Sciatic nerve (tissue), 2 donors: ENCODE data around the gene USP7. TPM values are rescaled to one million over a fixed set of nuclear protein-coding genes. Genes with fewer than 3 reads are reported as not detected.
"Not testable (repeated sequence)": the region's sequence is repeated elsewhere in the genome, so short reads cannot be mapped to it uniquely, and the experiment has no call there.

ENCODE experiments used
- ATAC-seq: fragments of 200-7000 bp; cut with Tn5 transposase; one replicate; pipeline ENCODE4 v1.9.1; 2020; ENCODE audit warnings: mild to moderate bottlenecking, moderate library complexity
- DNase-seq: peaks from one replicate; pipeline ENCODE4 v3.0.0-alpha.2; 2020; ENCODE audit warnings: low spot score
- intact Hi-C: fragments of 100-400 bp; cut with DNase I; formaldehyde crosslinking; loops from one replicate; pipeline ENCODE4 v1.14.2; 2022
- total RNA-seq: library from RNA; stranded (reverse); fragmentation: NEBNext Ultra II Directional; extraction: Animal tissue kit (Norgen Biotek cat#: 25700); gene quantifications from one replicate; pipeline ENCODE4 v1.2.1, GENCODE V29; 2021
- donor health status: DM: no; HTN: no; CAD: no.
- donor health status: DM: no; HTN: no; CAD: no.

USP7 gene
- total RNA-seq, 1 donor from 2014 or later: 113 TPM

DNA sequence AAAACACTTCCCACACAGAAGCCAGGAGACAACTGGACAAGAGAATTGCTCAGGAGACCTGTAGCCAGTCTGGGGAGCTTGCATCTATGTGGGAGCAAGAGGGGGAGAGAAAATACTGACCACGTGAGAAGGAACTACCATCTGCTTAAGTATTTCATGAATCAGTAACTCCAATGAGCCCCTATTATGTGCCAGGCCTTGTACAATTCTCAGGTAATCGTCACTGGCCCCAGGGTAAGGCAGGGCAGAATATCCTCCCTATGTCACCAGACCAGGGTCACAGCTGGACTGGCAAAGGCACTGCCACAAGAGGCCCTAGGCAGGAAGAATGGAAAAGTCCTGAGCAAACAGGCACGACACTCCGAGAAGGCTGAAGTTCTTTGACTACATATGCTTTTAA is 25.9 kb downstream of the USP7 start:
- intact Hi-C loops: no loop called here
- DNase-seq (no peak), ATAC-seq (no peak)

DNA sequence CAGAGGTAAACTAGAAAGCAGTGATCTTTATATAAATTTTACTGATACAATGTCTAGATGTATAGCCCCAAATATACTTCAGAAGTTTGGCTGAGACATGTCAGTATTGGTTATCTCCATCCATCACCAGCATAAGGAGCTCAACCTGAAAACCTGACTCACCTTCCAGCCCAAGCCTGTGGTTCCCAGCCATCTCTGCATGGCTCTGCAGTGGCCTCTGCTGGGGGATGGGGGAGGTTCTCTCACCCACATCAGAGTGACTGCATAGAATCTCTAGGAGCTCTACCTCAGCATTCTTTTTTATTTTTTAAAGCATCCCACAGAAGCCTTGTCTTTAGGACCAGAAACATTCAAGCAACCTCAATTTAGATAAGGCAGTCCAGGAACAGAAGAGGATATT is 27.3 kb downstream of the USP7 start:
- DNase-seq: no peak
- intact Hi-C loops: no loop called here
- no peak for ATAC-seq

- intact Hi-C loops: no loop called here
- ATAC-seq (no peak), DNase-seq (no peak)
Measured at GRCh38 chr16:8935989-8936388, 27.7 kb downstream of the USP7 start.

DNA sequence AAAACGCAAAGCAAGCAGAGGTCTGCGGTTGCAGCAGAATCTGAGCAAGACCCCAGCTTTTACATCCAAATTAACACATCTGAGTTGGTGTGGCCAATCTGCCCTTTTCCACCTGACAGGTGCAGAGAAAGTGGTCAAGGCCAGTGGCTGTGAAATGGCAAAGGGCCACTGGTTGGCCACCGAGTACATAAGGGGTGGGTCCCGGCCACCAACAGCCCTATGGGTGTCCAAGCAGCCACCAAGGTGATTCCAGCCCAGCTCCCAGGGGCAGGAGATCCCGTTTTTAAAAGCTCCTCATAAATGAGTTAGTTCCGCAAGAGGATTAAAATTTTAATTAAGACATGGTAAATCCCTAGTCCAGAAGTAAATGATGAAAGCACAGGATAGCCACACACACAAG is 29.1 kb downstream of the USP7 start:
- ATAC-seq (no peak), DNase-seq (no peak)
- intact Hi-C loops: no loop called here

DNA sequence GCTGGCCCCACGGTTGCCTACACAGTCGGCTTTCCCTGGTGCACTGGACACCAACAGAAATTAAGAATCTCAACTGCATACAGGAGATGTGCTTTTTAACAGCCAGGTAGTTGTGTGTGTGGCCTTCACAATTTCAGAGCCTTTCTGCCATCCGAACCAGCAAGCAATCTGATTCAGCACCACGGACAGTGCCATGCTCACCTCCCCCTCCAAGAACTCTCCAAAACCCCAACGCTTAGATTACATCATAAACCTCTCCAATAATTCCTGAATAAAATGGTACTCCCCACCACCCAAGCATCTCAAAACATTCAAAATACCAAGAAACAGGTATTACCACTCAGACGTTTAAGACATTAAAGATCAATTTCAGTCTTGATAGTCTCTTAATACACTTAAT is 31.8 kb downstream of the USP7 start:
- ATAC-seq: peak; percentile 52
- intact Hi-C loops: no loop called here
- DNase-seq: peak; percentile 72

GRCh38 chr16:8929086-8929748 is 34.5 kb downstream of the USP7 start:
- intact Hi-C loops: no loop called here
- DNase-seq (no peak), ATAC-seq (no peak)

GRCh38 chr16:8928467-8928957 is 35.2 kb downstream of the USP7 start:
- no peak for DNase-seq
- ATAC-seq: peak; percentile 83
- intact Hi-C loops: no loop called here

DNA sequence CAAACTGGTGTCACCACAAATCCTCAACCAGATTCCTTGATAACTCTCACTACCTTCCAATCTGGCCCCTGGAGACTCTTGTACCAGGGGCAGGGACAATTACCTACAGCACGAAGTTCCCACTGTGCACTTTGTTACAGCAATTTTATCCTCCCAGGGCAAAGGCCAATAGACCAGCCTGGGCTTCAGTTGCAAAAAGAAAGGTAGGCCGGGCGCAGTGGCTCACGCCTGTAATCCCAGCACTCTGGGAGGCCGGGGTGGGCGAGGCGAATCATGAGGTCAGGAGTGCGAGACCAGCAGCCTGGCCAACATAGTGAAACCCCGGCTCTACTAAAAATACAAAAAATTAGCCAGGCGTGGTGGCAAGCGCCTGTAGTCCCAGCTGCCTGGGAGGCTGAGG is 36.9 kb downstream of the USP7 start:
- ATAC-seq: no peak

DNA sequence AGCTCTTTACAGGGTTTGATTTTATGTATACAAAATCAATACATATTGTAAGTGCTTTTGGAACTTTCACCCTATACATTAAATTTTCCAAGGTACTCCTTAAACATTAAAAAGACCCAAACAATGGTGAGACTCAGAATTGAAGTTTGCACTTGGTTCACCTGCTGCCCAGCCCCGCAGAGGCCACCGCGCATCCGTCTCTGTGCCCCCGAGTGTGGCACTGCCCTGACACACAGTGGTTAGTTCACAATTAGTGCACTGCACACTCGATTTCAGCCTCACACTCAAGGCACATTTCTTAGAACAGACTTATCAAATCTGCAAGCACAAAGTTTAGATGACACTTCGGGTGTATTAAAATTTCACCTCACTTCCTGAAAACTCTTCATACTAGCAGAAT is 38.3 kb downstream of the USP7 start:
- intact Hi-C loops: no loop called here
- no peak for DNase-seq
- ATAC-seq: no peak

More for the DNA sequence above, 36.9 kb downstream of the USP7 start:
- intact Hi-C loops: no loop called here
- DNase-seq: no peak

GRCh38 chr16:8924214-8924613 is 39.5 kb downstream of the USP7 start:
- no peak for DNase-seq
- no peak for ATAC-seq
- intact Hi-C loops: no loop called here

DNA sequence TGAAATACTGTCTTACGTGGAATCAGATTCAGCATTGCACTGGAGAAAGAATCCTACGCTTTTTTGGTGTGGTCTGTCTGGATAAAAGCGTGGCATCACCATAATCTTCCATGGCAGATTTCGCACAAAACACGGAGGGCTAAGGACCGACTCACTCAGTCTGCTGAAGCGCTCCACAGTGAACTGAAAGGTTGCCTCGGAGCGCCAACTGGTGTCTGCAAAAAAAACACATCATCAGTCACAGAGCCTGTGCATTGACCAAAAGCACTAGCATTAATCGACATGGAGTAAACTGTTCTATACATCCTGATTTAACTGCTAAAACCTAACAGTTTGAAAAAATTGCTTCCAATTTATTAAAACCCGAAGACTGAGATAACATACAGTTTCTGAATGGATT is 40.5 kb downstream of the USP7 start:
- ATAC-seq (no peak), DNase-seq (no peak)
- intact Hi-C loops: no loop called here

DNA sequence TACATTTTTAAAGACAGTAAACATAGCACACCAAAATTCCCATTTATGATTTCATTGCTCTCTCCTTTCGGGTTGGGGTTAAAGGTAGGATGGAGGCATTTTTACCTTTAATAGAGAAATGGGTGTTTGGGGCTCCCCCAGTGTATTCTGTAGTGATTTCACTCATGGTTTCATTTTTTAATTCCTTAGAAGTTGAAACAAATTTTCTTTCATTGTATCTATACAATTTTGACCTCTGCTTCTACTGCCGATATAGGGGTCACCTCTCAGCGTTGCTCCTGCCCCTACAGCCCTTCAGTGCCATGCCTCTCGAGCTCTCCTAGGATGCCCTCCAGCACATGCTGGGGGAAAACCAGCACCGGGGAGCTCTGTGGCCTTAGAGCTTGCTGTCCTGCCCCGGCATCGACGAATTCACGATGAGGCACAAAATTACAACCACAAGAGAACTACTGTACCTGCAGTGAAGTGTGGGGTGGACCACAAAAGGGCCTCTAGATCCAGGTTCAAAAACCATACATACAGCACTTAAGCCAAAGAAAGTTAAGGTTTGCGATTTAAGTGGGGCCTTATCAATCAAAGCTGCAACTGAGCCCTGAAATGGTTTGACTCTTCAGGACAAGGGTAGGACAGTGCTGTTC is 42.2 kb downstream of the USP7 start:
- ATAC-seq: no peak
- intact Hi-C loops: no loop called here
- no peak for DNase-seq

DNA sequence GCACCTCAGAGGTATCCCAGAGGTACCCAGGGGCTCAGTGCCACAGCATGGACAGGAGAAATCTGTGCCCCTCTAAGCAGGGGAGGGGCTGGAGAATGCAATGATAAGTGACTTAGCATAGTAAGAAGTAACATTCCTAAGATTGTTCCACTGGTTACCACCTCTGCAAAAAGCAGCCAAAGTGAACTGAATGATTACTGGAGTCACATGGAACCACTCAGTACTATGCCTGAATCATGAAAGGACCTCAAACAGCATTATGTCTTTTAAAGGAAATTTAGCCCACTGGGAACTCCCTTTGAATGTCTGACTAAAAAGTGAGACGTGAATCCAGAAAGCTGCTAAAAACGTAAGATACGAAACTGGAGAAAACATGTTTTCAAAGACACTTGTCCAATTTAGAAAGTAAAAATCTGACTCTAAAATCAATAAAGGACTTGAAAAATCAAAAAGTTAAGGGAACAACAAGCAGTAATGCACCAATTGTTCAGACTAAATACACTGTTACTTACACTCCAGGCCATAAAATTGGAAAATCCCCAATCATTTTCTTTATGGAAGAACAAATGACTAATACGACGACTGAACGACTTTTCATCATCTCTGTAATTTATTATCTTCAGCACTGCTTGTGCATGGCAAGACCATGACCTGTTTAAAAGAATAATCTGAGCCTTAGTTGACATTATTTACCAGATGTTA is 42.9 kb downstream of the USP7 start:
- intact Hi-C loops: no loop called here
- no peak for ATAC-seq

DNA sequence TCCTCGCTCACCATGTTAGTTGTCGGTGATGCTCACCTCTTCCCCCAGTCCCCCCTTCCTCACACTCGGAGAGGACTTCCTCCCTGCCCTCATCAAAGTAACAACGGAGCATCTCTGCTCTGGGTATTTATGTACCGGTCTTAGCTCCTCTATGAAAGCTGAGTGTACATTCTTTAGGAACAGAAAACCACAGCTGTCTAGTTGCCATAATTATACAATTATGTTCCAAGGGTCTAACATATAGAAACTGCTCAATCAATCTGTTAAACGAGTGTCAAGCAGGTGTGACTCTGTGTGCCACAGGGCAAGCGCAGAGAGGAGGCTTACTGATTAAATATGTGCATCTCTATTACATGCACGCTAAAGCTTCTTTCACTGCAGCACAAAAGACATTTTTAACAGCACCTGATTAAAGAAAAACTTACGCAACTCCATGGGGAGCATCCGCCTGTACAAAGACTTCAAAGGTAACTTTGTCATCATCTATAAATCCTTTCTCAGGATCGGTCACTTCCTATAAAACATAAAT is 43.7 kb downstream of the USP7 start:
- no peak for ATAC-seq
- DNase-seq: no peak
- intact Hi-C loops: no loop called here

More for the DNA sequence above, 42.9 kb downstream of the USP7 start:
- no peak for DNase-seq

DNA sequence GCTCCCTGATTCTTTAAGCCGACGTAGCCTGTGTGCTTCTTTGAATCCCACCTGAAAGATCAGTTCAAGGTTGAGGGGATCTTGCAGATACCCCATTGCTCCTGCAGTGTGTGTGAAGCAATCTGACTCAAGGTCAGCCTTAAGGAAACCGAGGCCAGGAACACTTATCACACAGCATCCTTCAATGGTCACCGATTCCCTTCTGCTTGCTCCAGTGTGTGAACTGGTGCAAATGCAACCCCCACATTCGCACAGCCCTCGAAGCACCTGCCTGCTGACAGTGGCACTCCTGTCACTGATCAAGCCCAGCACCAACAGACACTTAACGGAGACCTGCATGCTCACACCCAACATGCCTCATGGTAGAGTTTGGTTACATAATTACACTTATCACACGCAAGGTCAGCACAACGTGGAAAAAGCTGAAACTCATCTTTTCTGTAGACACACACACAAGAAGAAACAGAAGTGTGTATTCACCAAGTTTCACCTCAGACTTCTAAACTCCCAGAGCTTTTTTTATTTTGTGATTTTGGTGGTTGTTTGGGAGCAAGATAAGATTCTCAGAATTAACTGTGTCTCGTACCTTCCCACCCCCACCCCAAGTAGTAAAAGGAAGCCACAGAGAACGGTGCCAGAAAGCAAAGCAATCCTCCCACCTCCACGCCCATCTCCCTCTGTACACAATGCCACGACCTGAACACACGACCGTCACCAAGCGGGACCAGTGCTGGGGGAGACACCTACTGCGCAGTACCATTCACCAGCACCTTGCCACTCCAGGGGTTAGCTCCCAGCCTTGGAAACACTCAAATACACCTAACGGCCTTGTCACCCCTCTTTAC is 44.4 kb downstream of the USP7 start:
- ATAC-seq (no peak), DNase-seq (no peak)
- intact Hi-C loops: no loop called here

DNA sequence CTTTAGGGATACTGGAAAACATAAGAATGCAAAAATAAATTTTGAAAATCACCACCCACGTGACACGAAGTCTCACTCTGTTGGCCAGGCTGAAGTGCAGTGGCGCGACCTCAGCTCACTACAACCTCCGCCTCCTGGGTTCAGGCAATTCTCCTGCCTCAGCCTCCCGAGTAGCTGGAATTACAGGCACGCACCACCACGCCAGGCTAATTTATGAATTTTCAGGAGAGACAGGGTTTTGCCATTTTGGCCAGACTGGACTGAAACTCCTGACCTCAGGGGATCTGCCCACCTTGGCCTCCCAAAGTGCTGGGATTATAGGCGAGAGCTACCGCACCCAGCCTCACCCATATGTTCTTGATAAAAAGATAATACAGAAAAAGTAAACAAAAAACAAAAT is 46.4 kb downstream of the USP7 start:
- intact Hi-C loops, DNase-seq, ATAC-seq: not testable (repeated sequence)

- no peak for ATAC-seq
Measured at GRCh38 chr16:8916541-8917225, 47.0 kb downstream of the USP7 start.

GRCh38 chr16:8915722-8916301 is 47.9 kb downstream of the USP7 start:
- DNase-seq (no peak), ATAC-seq (no peak)
- intact Hi-C loops: no loop called here

More at GRCh38 chr16:8916541-8917225, 47.0 kb downstream of the USP7 start:
- no peak for DNase-seq
- intact Hi-C loops: no loop called here
